ENCODE results near the gene LLGL2.

GRCh38 chr17:75612906-75613626, 87.6 kb downstream of the LLGL2 start:
- TF ChIP-seq HDGF (IDR thresholded peaks at IDR 0.05; ENCODE audit: borderline replicate concordance) (no peak), SP1 (IDR thresholded peaks at IDR 0.05) (no peak), ZNF384 (IDR thresholded peaks at IDR 0.05) (no peak), SUZ12 (IDR thresholded peaks at IDR 0.05) (no peak), LEF1 (IDR thresholded peaks at IDR 0.05; ENCODE audit: borderline replicate concordance) (no peak), L3MBTL2 (conservative IDR thresholded peaks at IDR 0.05) (no peak), FOXA1 (IDR thresholded peaks at IDR 0.05) (no peak), FOXM1 (IDR thresholded peaks at IDR 0.05; ENCODE audit: borderline replicate concordance) (no peak), BHLHE40 (IDR thresholded peaks at IDR 0.05; ENCODE audit: borderline replicate concordance) (no peak), FOXK2 (IDR thresholded peaks at IDR 0.05) (no peak), ARNT (IDR thresholded peaks at IDR 0.05) (no peak), PKNOX1 (IDR thresholded peaks at IDR 0.05) (no peak)

Data from HEK293T (cell line).